ENCODE data around the gene EWSR1.

Gene EWSR1

GRCh38 chr22:29332886-29333496 is 64.9 kb downstream of the EWSR1 start:
- no peaks in the 10 kb centered on the region for H3K9me3 Mint-ChIP-seq
- H3K36me3 Mint-ChIP-seq (ENCODE audit: low read depth): peaks cover 100% of the 10 kb centered on the region
- no peak overlapping the region for H3K27ac Mint-ChIP-seq
- no peak overlapping the region for H3K4me3 Mint-ChIP-seq
- intact Hi-C loops (cut with micrococcal nuclease): no loop called here
- H3K4me1 Mint-ChIP-seq (ENCODE audit: low read depth): peaks cover 6% of the 10 kb centered on the region
- H3K27me3 Mint-ChIP-seq: no peaks in the 10 kb centered on the region

GRCh38 chr22:29334148-29334547 is 66.1 kb downstream of the EWSR1 start:
- Mint-ChIP-seq H3K27ac (no peak overlapping the region), H3K9me3 (no peaks in the 10 kb centered on the region), H3K36me3 (ENCODE audit: low read depth) (peaks cover 100% of the 10 kb centered on the region), H3K4me3 (no peak overlapping the region), H3K4me1 (ENCODE audit: low read depth) (peaks cover 13% of the 10 kb centered on the region), H3K27me3 (no peaks in the 10 kb centered on the region)
- intact Hi-C loops (cut with micrococcal nuclease): no loop called here

GRCh38 chr22:29334696-29335344 is 66.8 kb downstream of the EWSR1 start:
- no peaks in the 10 kb centered on the region for H3K27me3 Mint-ChIP-seq
- no peak overlapping the region for H3K27ac Mint-ChIP-seq
- peaks cover 100% of the 10 kb centered on the region for H3K36me3 Mint-ChIP-seq (ENCODE audit: low read depth)
- H3K4me3 Mint-ChIP-seq: no peak overlapping the region
- H3K9me3 Mint-ChIP-seq: no peaks in the 10 kb centered on the region
- peaks cover 19% of the 10 kb centered on the region for H3K4me1 Mint-ChIP-seq (ENCODE audit: low read depth)
- intact Hi-C loops (cut with micrococcal nuclease): no loop called here

- Mint-ChIP-seq H3K4me3 (no peak overlapping the region), H3K36me3 (ENCODE audit: low read depth) (peaks cover 100% of the 10 kb centered on the region), H3K27me3 (no peaks in the 10 kb centered on the region), H3K27ac (no peak overlapping the region), H3K4me1 (ENCODE audit: low read depth) (peaks cover 19% of the 10 kb centered on the region), H3K9me3 (no peaks in the 10 kb centered on the region)
- intact Hi-C loops (cut with micrococcal nuclease): no loop called here
Measured at GRCh38 chr22:29335656-29336055, 67.6 kb downstream of the EWSR1 start.

GRCh38 chr22:29336751-29337490 is 68.9 kb downstream of the EWSR1 start:
- Mint-ChIP-seq H3K4me3 (no peak overlapping the region), H3K27ac (no peak overlapping the region), H3K4me1 (ENCODE audit: low read depth) (peaks cover 19% of the 10 kb centered on the region), H3K9me3 (no peaks in the 10 kb centered on the region), H3K36me3 (ENCODE audit: low read depth) (peaks cover 100% of the 10 kb centered on the region), H3K27me3 (no peaks in the 10 kb centered on the region)
- intact Hi-C loops (cut with micrococcal nuclease): no loop called here

- peaks cover 100% of the 10 kb centered on the region for H3K36me3 Mint-ChIP-seq (ENCODE audit: low read depth)
- H3K4me1 Mint-ChIP-seq (ENCODE audit: low read depth): peaks cover 20% of the 10 kb centered on the region
- H3K27me3 Mint-ChIP-seq: no peaks in the 10 kb centered on the region
- no peak overlapping the region for H3K4me3 Mint-ChIP-seq
- intact Hi-C loops (cut with micrococcal nuclease): no loop called here
- no peaks in the 10 kb centered on the region for H3K9me3 Mint-ChIP-seq
- H3K27ac Mint-ChIP-seq: peak overlapping the region; percentile 14
Measured at GRCh38 chr22:29337631-29338284, 69.7 kb downstream of the EWSR1 start.

- no peak overlapping the region for H3K4me3 Mint-ChIP-seq
- H3K4me1 Mint-ChIP-seq (ENCODE audit: low read depth): peaks cover 27% of the 10 kb centered on the region
- no peak overlapping the region for H3K27ac Mint-ChIP-seq
- no peaks in the 10 kb centered on the region for H3K9me3 Mint-ChIP-seq
- no peaks in the 10 kb centered on the region for H3K27me3 Mint-ChIP-seq
- H3K36me3 Mint-ChIP-seq (ENCODE audit: low read depth): peaks cover 100% of the 10 kb centered on the region
- intact Hi-C loops (cut with micrococcal nuclease): no loop called here
Measured at GRCh38 chr22:29338398-29338797, 70.3 kb downstream of the EWSR1 start.

GRCh38 chr22:29339381-29340235 is 71.5 kb downstream of the EWSR1 start:
- H3K36me3 Mint-ChIP-seq (ENCODE audit: low read depth): peaks cover 100% of the 10 kb centered on the region
- peaks cover 27% of the 10 kb centered on the region for H3K4me1 Mint-ChIP-seq (ENCODE audit: low read depth)
- no peaks in the 10 kb centered on the region for H3K27me3 Mint-ChIP-seq
- intact Hi-C loops (cut with micrococcal nuclease): no loop called here
- no peaks in the 10 kb centered on the region for H3K9me3 Mint-ChIP-seq
- no peak overlapping the region for H3K4me3 Mint-ChIP-seq
- peak overlapping the region; percentile 2 for H3K27ac Mint-ChIP-seq

GRCh38 chr22:29340566-29340965 is 72.5 kb downstream of the EWSR1 start:
- intact Hi-C loops (cut with micrococcal nuclease): no loop called here
- peaks cover 27% of the 10 kb centered on the region for H3K4me1 Mint-ChIP-seq (ENCODE audit: low read depth)
- H3K4me3 Mint-ChIP-seq: no peak overlapping the region
- H3K36me3 Mint-ChIP-seq (ENCODE audit: low read depth): peaks cover 100% of the 10 kb centered on the region
- H3K9me3 Mint-ChIP-seq: no peaks in the 10 kb centered on the region
- no peaks in the 10 kb centered on the region for H3K27me3 Mint-ChIP-seq
- H3K27ac Mint-ChIP-seq: no peak overlapping the region

- Mint-ChIP-seq H3K4me3 (no peak overlapping the region), H3K27ac (no peak overlapping the region), H3K9me3 (no peaks in the 10 kb centered on the region), H3K36me3 (ENCODE audit: low read depth) (peaks cover 100% of the 10 kb centered on the region), H3K27me3 (no peaks in the 10 kb centered on the region), H3K4me1 (ENCODE audit: low read depth) (peaks cover 27% of the 10 kb centered on the region)
- intact Hi-C loops (cut with micrococcal nuclease): no loop called here
Measured at GRCh38 chr22:29341056-29341848, 73.2 kb downstream of the EWSR1 start.

- peaks cover 28% of the 10 kb centered on the region for H3K4me1 Mint-ChIP-seq (ENCODE audit: low read depth)
Measured at GRCh38 chr22:29341849-29342127, 73.7 kb downstream of the EWSR1 start.

GRCh38 chr22:29342177-29342576 is 74.1 kb downstream of the EWSR1 start:
- no peak overlapping the region for H3K4me3 Mint-ChIP-seq
- peaks cover 100% of the 10 kb centered on the region for H3K36me3 Mint-ChIP-seq (ENCODE audit: low read depth)
- no peaks in the 10 kb centered on the region for H3K9me3 Mint-ChIP-seq
- no peaks in the 10 kb centered on the region for H3K27me3 Mint-ChIP-seq
- H3K4me1 Mint-ChIP-seq (ENCODE audit: low read depth): peaks cover 32% of the 10 kb centered on the region
- intact Hi-C loops (cut with micrococcal nuclease): no loop called here
- H3K27ac Mint-ChIP-seq: no peak overlapping the region

More at GRCh38 chr22:29341849-29342127, 73.7 kb downstream of the EWSR1 start:
- Mint-ChIP-seq H3K36me3 (ENCODE audit: low read depth) (peaks cover 100% of the 10 kb centered on the region), H3K27me3 (no peaks in the 10 kb centered on the region), H3K4me3 (no peak overlapping the region), H3K9me3 (no peaks in the 10 kb centered on the region), H3K27ac (no peak overlapping the region)
- intact Hi-C loops (cut with micrococcal nuclease): no loop called here

Measured in dendritic cell treated with granulocyte-macrophage colony-stimulating factor and Interleukin-4, amounts not matched to agents 40 ng/mL and 50 ng/mL, for 4 days (primary cell).